ENCODE measurements around the gene PRKCE.

The PRKCE gene

GRCh38 chr2:46229134-46230063, 577.9 kb downstream of the PRKCE start:
- H3K4me3 ChIP-seq (ENCODE audit: low read length in 2 of 2) = no peak overlapping the region
- no peaks in the 10 kb centered on the region for H3K9me3 ChIP-seq (ENCODE audit: control insufficient read depth in 2 of 2, low read length in 2 of 2)
- H3K36me3 ChIP-seq (ENCODE audit: control insufficient read depth in 2 of 2, insufficient read depth in 2 of 2, low read length in 2 of 2) = no peaks in the 10 kb centered on the region
- no peaks in the 10 kb centered on the region for H3K4me1 ChIP-seq (ENCODE audit: control insufficient read depth, insufficient read depth, low read length)
- no peak overlapping the region for H3K27ac ChIP-seq (ENCODE audit: low read length)
- no peaks in the 10 kb centered on the region for H3K27me3 ChIP-seq (ENCODE audit: control insufficient read depth in 1 of 2, insufficient read depth in 2 of 2, low read length in 2 of 2)
- H3K9ac ChIP-seq (ENCODE audit: low read length in 2 of 2) = no peak overlapping the region

GRCh38 chr2:46230115-46230571, 578.7 kb downstream of the PRKCE start:
- Histone ChIP-seq H3K27me3 (ENCODE audit: control insufficient read depth in 1 of 2, insufficient read depth in 2 of 2, low read length in 2 of 2) (no peaks in the 10 kb centered on the region), H3K27ac (ENCODE audit: low read length) (no peak overlapping the region), H3K4me3 (ENCODE audit: low read length in 2 of 2) (no peak overlapping the region), H3K9me3 (ENCODE audit: control insufficient read depth in 2 of 2, low read length in 2 of 2) (no peaks in the 10 kb centered on the region), H3K9ac (ENCODE audit: low read length in 2 of 2) (no peak overlapping the region), H3K36me3 (ENCODE audit: control insufficient read depth in 2 of 2, insufficient read depth in 2 of 2, low read length in 2 of 2) (no peaks in the 10 kb centered on the region), H3K4me1 (ENCODE audit: control insufficient read depth, insufficient read depth, low read length) (no peaks in the 10 kb centered on the region)

- Histone ChIP-seq H3K27ac (ENCODE audit: low read length) (no peak overlapping the region), H3K9me3 (ENCODE audit: control insufficient read depth in 2 of 2, low read length in 2 of 2) (no peaks in the 10 kb centered on the region), H3K36me3 (ENCODE audit: control insufficient read depth in 2 of 2, insufficient read depth in 2 of 2, low read length in 2 of 2) (no peaks in the 10 kb centered on the region), H3K4me3 (ENCODE audit: low read length in 2 of 2) (no peak overlapping the region), H3K9ac (ENCODE audit: low read length in 2 of 2) (no peak overlapping the region), H3K4me1 (ENCODE audit: control insufficient read depth, insufficient read depth, low read length) (no peaks in the 10 kb centered on the region), H3K27me3 (ENCODE audit: control insufficient read depth in 1 of 2, insufficient read depth in 2 of 2, low read length in 2 of 2) (no peaks in the 10 kb centered on the region)
Measured at GRCh38 chr2:46230677-46231425, 579.4 kb downstream of the PRKCE start.

- Histone ChIP-seq H3K4me1 (ENCODE audit: control insufficient read depth, insufficient read depth, low read length) (no peaks in the 10 kb centered on the region), H3K36me3 (ENCODE audit: control insufficient read depth in 2 of 2, insufficient read depth in 2 of 2, low read length in 2 of 2) (no peaks in the 10 kb centered on the region), H3K9me3 (ENCODE audit: control insufficient read depth in 2 of 2, low read length in 2 of 2) (no peaks in the 10 kb centered on the region), H3K9ac (ENCODE audit: low read length in 2 of 2) (no peak overlapping the region), H3K4me3 (ENCODE audit: low read length in 2 of 2) (no peak overlapping the region), H3K27ac (ENCODE audit: low read length) (no peak overlapping the region), H3K27me3 (ENCODE audit: control insufficient read depth in 1 of 2, insufficient read depth in 2 of 2, low read length in 2 of 2) (no peaks in the 10 kb centered on the region)
Measured at GRCh38 chr2:46231721-46232120, 580.2 kb downstream of the PRKCE start.

GRCh38 chr2:46232860-46233259, 581.4 kb downstream of the PRKCE start:
- Histone ChIP-seq H3K27ac (ENCODE audit: low read length) (no peak overlapping the region), H3K36me3 (ENCODE audit: control insufficient read depth in 2 of 2, insufficient read depth in 2 of 2, low read length in 2 of 2) (no peaks in the 10 kb centered on the region), H3K27me3 (ENCODE audit: control insufficient read depth in 1 of 2, insufficient read depth in 2 of 2, low read length in 2 of 2) (no peaks in the 10 kb centered on the region), H3K9ac (ENCODE audit: low read length in 2 of 2) (no peak overlapping the region), H3K4me1 (ENCODE audit: control insufficient read depth, insufficient read depth, low read length) (no peaks in the 10 kb centered on the region), H3K4me3 (ENCODE audit: low read length in 2 of 2) (no peak overlapping the region), H3K9me3 (ENCODE audit: control insufficient read depth in 2 of 2, low read length in 2 of 2) (no peaks in the 10 kb centered on the region)

GRCh38 chr2:46236006-46236875, 584.8 kb downstream of the PRKCE start:
- H3K4me1 ChIP-seq (ENCODE audit: control insufficient read depth, insufficient read depth, low read length) = no peaks in the 10 kb centered on the region

GRCh38 chr2:46236876-46237859, 585.7 kb downstream of the PRKCE start:
- Histone ChIP-seq H3K9me3 (ENCODE audit: control insufficient read depth in 2 of 2, low read length in 2 of 2) (no peaks in the 10 kb centered on the region), H3K4me3 (ENCODE audit: low read length in 2 of 2) (no peak overlapping the region), H3K36me3 (ENCODE audit: control insufficient read depth in 2 of 2, insufficient read depth in 2 of 2, low read length in 2 of 2) (no peaks in the 10 kb centered on the region), H3K27ac (ENCODE audit: low read length) (no peak overlapping the region), H3K4me1 (ENCODE audit: control insufficient read depth, insufficient read depth, low read length) (no peaks in the 10 kb centered on the region), H3K27me3 (ENCODE audit: control insufficient read depth in 1 of 2, insufficient read depth in 2 of 2, low read length in 2 of 2) (no peaks in the 10 kb centered on the region), H3K9ac (ENCODE audit: low read length in 2 of 2) (no peak overlapping the region)

More at GRCh38 chr2:46236006-46236875, 584.8 kb downstream of the PRKCE start:
- H3K9ac ChIP-seq (ENCODE audit: low read length in 2 of 2) = no peak overlapping the region
- H3K36me3 ChIP-seq (ENCODE audit: control insufficient read depth in 2 of 2, insufficient read depth in 2 of 2, low read length in 2 of 2) = no peaks in the 10 kb centered on the region
- H3K27ac ChIP-seq (ENCODE audit: low read length) = no peak overlapping the region
- no peaks in the 10 kb centered on the region for H3K27me3 ChIP-seq (ENCODE audit: control insufficient read depth in 1 of 2, insufficient read depth in 2 of 2, low read length in 2 of 2)
- H3K4me3 ChIP-seq (ENCODE audit: low read length in 2 of 2) = no peak overlapping the region
- H3K9me3 ChIP-seq (ENCODE audit: control insufficient read depth in 2 of 2, low read length in 2 of 2) = no peaks in the 10 kb centered on the region
